T47D (cell line): Measurements from ENCODE around the gene UFL1.
"Not testable (repeated sequence)": the region's sequence is repeated elsewhere in the genome, so short reads cannot be mapped to it uniquely, and the experiment has no call there.

ENCODE experiments used
- DNase-seq, 2 experiments: peaks; one replicate each; pipeline versions ENCODE4 v3.0.0 to v3.0.0-alpha.2; 2011 to 2012; ENCODE audit warnings: low read depth in 1 of 2, low spot score in 1 of 2
- JUND ChIP-seq: IDR thresholded peaks from 2 replicates; pipeline ENCODE4 v1.6.1; 2012; ENCODE audit warnings: low read depth
- in situ Hi-C: cut with HindIII; loops from 2 replicates; pipeline ENCODE4 v1.10.0; 2016; ENCODE audit warnings: low sequenced_read_pairs, low pct_unique_long_range_greater_than_20kb

The UFL1 gene

GRCh38 chr6:96537726-96538125 is 16.1 kb downstream of the UFL1 start:
- no peak for DNase-seq
- TF ChIP-seq JUND, result no peak
- in situ Hi-C loops, result no loop called here

- in situ Hi-C loops, result no loop called here
- peak in 1 of 2 experiments; percentile 25 for DNase-seq
- no peak for TF ChIP-seq JUND
Observed at GRCh38 chr6:96542702-96543101, 21.1 kb downstream of the UFL1 start.

DNA sequence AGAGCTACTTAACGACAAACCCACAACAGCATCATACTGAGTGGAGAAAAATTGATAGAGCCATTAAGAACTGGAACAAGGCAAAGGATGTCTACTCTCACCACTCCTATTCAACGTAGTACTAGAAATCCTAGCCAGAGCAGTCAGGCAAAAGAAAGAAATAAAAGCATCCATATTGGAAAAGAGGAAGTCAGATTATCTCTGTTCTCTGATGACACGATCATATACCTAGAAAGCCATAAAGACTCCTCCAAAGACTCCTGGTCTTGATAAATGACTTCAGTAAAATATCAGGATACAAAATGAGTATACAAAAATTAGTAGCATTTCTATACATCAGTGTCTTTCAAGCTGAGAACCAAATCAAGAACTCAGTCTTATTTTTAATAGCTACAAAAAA is 24.3 kb downstream of the UFL1 start:
- TF ChIP-seq JUND, result no peak
- in situ Hi-C loops, result no loop called here

GRCh38 chr6:96547654-96548053 is 26.0 kb downstream of the UFL1 start:
- in situ Hi-C loops, result no loop called here
- TF ChIP-seq JUND, result no peak
- no peak for DNase-seq

More for the DNA sequence above, 24.3 kb downstream of the UFL1 start:
- no peak for DNase-seq

DNA sequence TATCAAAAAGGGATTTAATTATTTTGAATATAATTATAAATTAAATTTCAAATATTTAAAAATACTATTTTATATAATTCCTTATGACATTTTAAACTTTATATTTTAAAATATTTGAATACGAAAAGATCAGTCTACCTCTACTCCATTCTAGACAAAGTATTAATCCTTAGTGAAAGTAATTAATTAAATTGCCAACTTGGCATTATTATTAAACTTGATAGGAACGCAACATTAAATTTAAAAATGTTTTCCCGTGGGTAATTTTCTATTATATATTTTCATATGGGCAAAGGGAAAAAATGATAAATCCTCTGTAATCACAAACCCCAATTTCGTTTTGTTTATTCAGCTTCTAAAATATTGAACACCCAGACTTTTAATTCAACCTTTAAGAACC is 33.0 kb downstream of the UFL1 start:
- DNase-seq, result no peak
- in situ Hi-C loops, result no loop called here
- no peak for TF ChIP-seq JUND

GRCh38 chr6:96559740-96560139 is 38.1 kb downstream of the UFL1 start:
- in situ Hi-C loops, DNase-seq: not testable (repeated sequence)

DNA sequence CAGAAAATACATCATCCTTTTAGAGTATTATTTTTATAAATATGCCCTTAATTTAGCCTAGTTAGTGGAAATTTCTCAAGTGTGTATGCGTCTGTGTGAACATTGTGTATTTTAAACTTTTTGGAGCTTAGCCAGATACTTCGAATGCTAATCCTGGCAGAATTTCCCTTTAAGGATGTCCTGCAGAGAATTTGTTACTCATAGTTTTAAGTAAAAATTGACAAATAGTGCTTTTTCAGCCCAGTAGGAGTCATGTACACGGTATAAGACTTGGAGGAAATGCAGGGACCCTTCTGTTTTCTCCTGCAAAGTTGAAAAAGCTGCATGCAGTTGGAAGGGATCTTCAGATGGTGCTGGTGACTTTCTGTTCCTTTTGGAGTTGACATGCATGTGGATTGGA is 41.3 kb downstream of the UFL1 start, which contains the start of gene FHL5:
Gene FHL5, plus strand, starts transcription at position 243 of the 400 bp plus-strand sequence. CDS start 40,486 bp downstream, outside the sequence.
- no peak for TF ChIP-seq JUND
- in situ Hi-C loops, result no loop called here
- DNase-seq, result no peak

- no peak for TF ChIP-seq JUND
- in situ Hi-C loops, result no loop called here
- no peak for DNase-seq
Observed at GRCh38 chr6:96563853-96564252, 42.2 kb downstream of the UFL1 start.

- TF ChIP-seq JUND, result no peak
- DNase-seq, result no peak
- in situ Hi-C loops, result no loop called here
Observed at GRCh38 chr6:96570053-96570452, 48.4 kb downstream of the UFL1 start.

GRCh38 chr6:96571551-96571950 is 49.9 kb downstream of the UFL1 start:
- in situ Hi-C loops, result no loop called here
- no peak for TF ChIP-seq JUND
- no peak for DNase-seq

- in situ Hi-C loops, result no loop called here
- TF ChIP-seq JUND, result no peak
- no peak for DNase-seq
Observed at GRCh38 chr6:96575359-96575758, 53.8 kb downstream of the UFL1 start.

DNA sequence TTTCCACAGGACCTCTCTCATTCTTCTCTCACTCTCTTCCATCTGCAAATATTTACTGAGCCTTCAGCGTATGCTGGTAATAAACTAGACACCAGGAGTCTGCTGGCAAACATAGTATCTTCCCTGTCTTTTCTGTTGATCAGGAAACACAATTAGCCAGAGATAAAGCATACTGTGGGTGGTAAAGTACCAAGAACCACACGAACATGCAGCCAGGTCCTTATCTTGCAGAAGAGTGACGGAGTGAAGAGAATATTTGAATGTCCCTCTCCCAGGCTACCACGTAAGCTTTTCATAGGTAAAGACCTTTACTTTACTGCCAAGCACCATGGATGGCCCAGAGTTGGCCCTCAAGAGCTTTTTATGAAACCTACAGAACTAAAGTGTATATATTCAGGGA is 54.6 kb downstream of the UFL1 start:
- no peak for TF ChIP-seq JUND
- in situ Hi-C loops, result no loop called here
- DNase-seq, result peak in 1 of 2 experiments; percentile 1

- DNase-seq, result no peak
- in situ Hi-C loops, result no loop called here
- TF ChIP-seq JUND, result no peak
Observed at GRCh38 chr6:96582021-96582420, 60.4 kb downstream of the UFL1 start.

- in situ Hi-C loops, result no loop called here
Observed at GRCh38 chr6:96582436-96582835, 60.8 kb downstream of the UFL1 start.

More at GRCh38 chr6:96582436-96582835, 60.8 kb downstream of the UFL1 start:
- no peak for TF ChIP-seq JUND
- no peak for DNase-seq
